Measurements from ENCODE around the gene FAU.

FAU gene

GRCh38 chr11:65121865-65122696 is at the start of gene FAU, which contains the start of gene MRPL49:
Gene FAU, minus strand, starts transcription at chr11:65122134. Its CDS starts 321 bp downstream, at chr11:65121813.
Gene MRPL49, plus strand, starts transcription at chr11:65122321. Its CDS starts 26 bp downstream, at chr11:65122347.
- Histone ChIP-seq H3K36me3 (ENCODE audit: control insufficient read depth, insufficient read depth, low read length) (peaks cover 36% of the 10 kb centered on the region), H3K4me3 (replicated peaks; ENCODE audit: low read depth, low read length) (peak within 1 kb of the TSS; percentile 92), H3K27me3 (replicated peaks; ENCODE audit: control insufficient read depth, insufficient read depth, low read length) (no peaks in the 10 kb centered on the region)
- DNase-seq (ENCODE audit: extremely low read depth, insufficient read length): peak; percentile 98
- TF ChIP-seq CTCF (IDR thresholded peaks at IDR 0.05; ENCODE audit: insufficient read depth, low read length, poor library complexity, severe bottlenecking): no peak

- DNase-seq (ENCODE audit: extremely low read depth, insufficient read length): no peak
- Histone ChIP-seq H3K36me3 (ENCODE audit: control insufficient read depth, insufficient read depth, low read length) (no peaks in the 10 kb centered on the region), H3K27me3 (replicated peaks; ENCODE audit: control insufficient read depth, insufficient read depth, low read length) (no peaks in the 10 kb centered on the region), H3K4me3 (replicated peaks; ENCODE audit: low read depth, low read length) (no peak within 1 kb of the TSS)
- no peak for TF ChIP-seq CTCF (IDR thresholded peaks at IDR 0.05; ENCODE audit: insufficient read depth, low read length, poor library complexity, severe bottlenecking)
Measured at GRCh38 chr11:65170058-65170534, 48.2 kb upstream of the FAU start, which contains the start of gene SPDYC. Gene SPDYC, plus strand, starts transcription at chr11:65170233. Its CDS starts 1,125 bp downstream, at chr11:65171358.

DNA sequence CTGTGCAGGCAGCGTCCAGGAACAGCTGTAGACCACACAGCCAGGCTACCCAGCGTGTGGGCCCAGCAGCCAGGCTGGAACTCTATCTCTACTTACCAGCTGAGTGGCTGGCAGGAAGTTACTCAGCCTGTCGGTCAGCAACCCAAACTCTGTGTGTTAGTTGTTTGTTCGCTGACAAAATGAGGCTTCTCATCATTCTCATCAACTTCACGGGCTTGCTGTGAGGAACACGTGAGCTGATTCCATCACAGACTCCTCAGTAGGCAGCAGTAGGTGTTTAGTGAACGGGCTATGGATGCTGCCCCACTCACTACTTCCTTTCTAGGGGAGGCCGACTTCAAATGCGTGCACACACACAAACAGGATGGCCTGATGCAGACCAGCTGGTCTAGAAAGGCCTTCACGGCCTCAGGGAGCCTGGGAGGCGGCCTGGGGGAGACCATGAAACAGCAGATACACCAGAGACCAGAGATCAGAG is 47.3 kb upstream of the FAU start:
- Histone ChIP-seq H3K36me3 (ENCODE audit: control insufficient read depth, insufficient read depth, low read length) (no peaks in the 10 kb centered on the region), H3K27me3 (replicated peaks; ENCODE audit: control insufficient read depth, insufficient read depth, low read length) (no peaks in the 10 kb centered on the region), H3K4me3 (replicated peaks; ENCODE audit: low read depth, low read length) (no peak overlapping the region)
- DNase-seq (ENCODE audit: extremely low read depth, insufficient read length): peak; percentile 41
- no peak for TF ChIP-seq CTCF (IDR thresholded peaks at IDR 0.05; ENCODE audit: insufficient read depth, low read length, poor library complexity, severe bottlenecking)

GRCh38 chr11:65167656-65168055 is 45.7 kb upstream of the FAU start:
- no peak for TF ChIP-seq CTCF (IDR thresholded peaks at IDR 0.05; ENCODE audit: insufficient read depth, low read length, poor library complexity, severe bottlenecking)
- H3K27me3 ChIP-seq (replicated peaks; ENCODE audit: control insufficient read depth, insufficient read depth, low read length): no peaks in the 10 kb centered on the region

DNA sequence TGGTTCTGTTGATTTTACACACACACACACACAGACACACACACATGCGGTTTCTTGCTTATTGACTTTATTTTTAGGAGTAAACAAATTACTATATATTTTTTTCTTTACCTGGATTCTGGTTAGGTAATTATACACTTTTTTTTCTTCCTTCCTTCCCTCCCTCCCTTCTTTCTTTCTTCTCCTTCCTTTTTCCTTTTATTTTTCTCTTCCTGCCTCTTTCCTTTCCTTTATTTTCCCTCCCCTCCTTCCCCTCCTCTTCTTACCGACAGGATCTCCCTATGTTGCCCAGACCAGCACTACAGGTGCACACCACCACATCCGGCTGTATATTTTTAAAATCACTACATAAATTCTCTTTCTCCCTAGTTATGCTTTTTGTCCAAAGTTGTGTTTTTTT is 45.0 kb upstream of the FAU start:
- Histone ChIP-seq H3K27me3 (replicated peaks; ENCODE audit: control insufficient read depth, insufficient read depth, low read length) (no peaks in the 10 kb centered on the region), H3K36me3 (ENCODE audit: control insufficient read depth, insufficient read depth, low read length) (no peaks in the 10 kb centered on the region), H3K4me3 (replicated peaks; ENCODE audit: low read depth, low read length) (no peak overlapping the region)
- TF ChIP-seq CTCF (IDR thresholded peaks at IDR 0.05; ENCODE audit: insufficient read depth, low read length, poor library complexity, severe bottlenecking): no peak
- DNase-seq (ENCODE audit: extremely low read depth, insufficient read length): no peak

More at GRCh38 chr11:65167656-65168055, 45.7 kb upstream of the FAU start:
- no peak overlapping the region for H3K4me3 ChIP-seq (replicated peaks; ENCODE audit: low read depth, low read length)
- no peak for DNase-seq (ENCODE audit: extremely low read depth, insufficient read length)
- H3K36me3 ChIP-seq (ENCODE audit: control insufficient read depth, insufficient read depth, low read length): no peaks in the 10 kb centered on the region

Measured in GM06990 (cell line).